H9 (cell line): ENCODE results near the gene MGME1. TPM values are rescaled to one million over a fixed set of nuclear protein-coding genes. Genes with fewer than 3 reads are reported as not detected.

Experiments
- DNase-seq: peaks from one replicate; pipeline ENCODE4 v3.0.0-alpha.2; 2017
- H2AFZ ChIP-seq: one replicate; pipeline ENCODE4 v1.6.1; 2013; ENCODE audit warnings: mild to moderate bottlenecking, low read length, control low read depth, moderate library complexity
- H2AK5ac ChIP-seq: 2 replicates; pipeline ENCODE4 v1.6.1; 2013; ENCODE audit warnings: low read length, control low read depth, mixed read lengths; ENCODE audit not compliant: insufficient read length
- H2BK120ac ChIP-seq: one replicate; pipeline ENCODE4 v1.6.1; 2013; ENCODE audit warnings: low read depth, mild to moderate bottlenecking, low read length, control low read depth, inconsistent platforms; ENCODE audit not compliant: poor library complexity, severe bottlenecking
- H2BK12ac ChIP-seq: 2 replicates; pipeline ENCODE4 v1.6.1; 2013; ENCODE audit warnings: low read length, control low read depth, mixed read lengths, low read depth; ENCODE audit not compliant: insufficient read length
- H2BK15ac ChIP-seq: 2 replicates; pipeline ENCODE4 v1.6.1; 2013; ENCODE audit warnings: low read depth, low read length, control low read depth
- H2BK20ac ChIP-seq: one replicate; pipeline ENCODE4 v1.6.1; 2013; ENCODE audit warnings: low read depth, mild to moderate bottlenecking, low read length, control low read depth, inconsistent platforms; ENCODE audit not compliant: poor library complexity, severe bottlenecking
- H2BK5ac ChIP-seq: 2 replicates; pipeline ENCODE4 v1.6.1; 2013; ENCODE audit warnings: low read length, control low read depth, mixed read lengths; ENCODE audit not compliant: insufficient read length
- H3K14ac ChIP-seq: 2 replicates; pipeline ENCODE4 v1.6.1; 2013; ENCODE audit warnings: low read length, control low read depth; ENCODE audit not compliant: insufficient read depth
- H3K18ac ChIP-seq: 2 replicates; pipeline ENCODE4 v1.6.1; 2013; ENCODE audit warnings: low read depth, mild to moderate bottlenecking, mixed read lengths, low read length, control low read depth; ENCODE audit not compliant: insufficient read length
- H3K23ac ChIP-seq: 2 replicates; pipeline ENCODE4 v1.6.1; 2013; ENCODE audit warnings: low read length, control low read depth, mixed read lengths, low read depth; ENCODE audit not compliant: insufficient read length
- H3K23me2 ChIP-seq: 2 replicates; pipeline ENCODE4 v1.6.1; 2013; ENCODE audit warnings: low read depth, mild to moderate bottlenecking, mixed read lengths, low read length, control low read depth; ENCODE audit not compliant: insufficient read length, poor library complexity, severe bottlenecking
- H3K27ac ChIP-seq: 2 replicates; pipeline ENCODE4 v1.5.1; 2013; ENCODE audit warnings: low read length, control low read depth, mixed read lengths, low read depth; ENCODE audit not compliant: insufficient read length
- H3K27me3 ChIP-seq: 2 replicates; pipeline ENCODE4 v1.6.1; 2013; ENCODE audit warnings: low read length, control low read depth, inconsistent platforms; ENCODE audit not compliant: insufficient read depth
- H3K4ac ChIP-seq: 2 replicates; pipeline ENCODE4 v1.6.1; 2013; ENCODE audit warnings: low read depth, mild to moderate bottlenecking, control low read depth, inconsistent platforms, low read length, moderate library complexity
- H3K4me1 ChIP-seq: 2 replicates; pipeline ENCODE4 v1.6.1; 2013; ENCODE audit warnings: low read length, control low read depth, inconsistent platforms; ENCODE audit not compliant: insufficient read depth
- H3K4me2 ChIP-seq: 2 replicates; pipeline ENCODE4 v1.6.1; 2013; ENCODE audit warnings: low read length, control low read depth, mixed read lengths; ENCODE audit not compliant: insufficient read length, insufficient read depth
- H3K56ac ChIP-seq: 2 replicates; pipeline ENCODE4 v1.6.1; 2013; ENCODE audit warnings: low read depth, mild to moderate bottlenecking, mixed read lengths, low read length, control low read depth; ENCODE audit not compliant: insufficient read length
- H3K79me1 ChIP-seq: 2 replicates; pipeline ENCODE4 v1.6.1; 2013; ENCODE audit warnings: low read depth, mild to moderate bottlenecking, moderate library complexity, low read length, control low read depth, inconsistent platforms; ENCODE audit not compliant: insufficient read depth, poor library complexity, severe bottlenecking
- H3K79me2 ChIP-seq: 2 replicates; pipeline ENCODE4 v1.6.1; 2013; ENCODE audit warnings: low read length, control low read depth, inconsistent platforms; ENCODE audit not compliant: insufficient read depth
- H3K9ac ChIP-seq: 2 replicates; pipeline ENCODE4 v1.6.1; 2013; ENCODE audit warnings: low read length, control low read depth, mixed read lengths; ENCODE audit not compliant: insufficient read length; ENCODE audit errors: extremely low read depth
- H3K9me3 ChIP-seq: one replicate; pipeline ENCODE4 v1.6.1; 2013; ENCODE audit warnings: low read depth, low read length, inconsistent platforms; ENCODE audit not compliant: control insufficient read depth
- H3T11ph ChIP-seq: one replicate; pipeline ENCODE4 v1.6.1; 2013; ENCODE audit warnings: mild to moderate bottlenecking, low read length, control low read depth, inconsistent platforms
- H4K20me1 ChIP-seq: one replicate; pipeline ENCODE4 v1.6.1; 2013; ENCODE audit not compliant: control insufficient read depth, insufficient read length, insufficient read depth
- H4K5ac ChIP-seq: 2 replicates; pipeline ENCODE4 v1.6.1; 2013; ENCODE audit warnings: low read depth, mild to moderate bottlenecking, mixed read lengths, low read length, control low read depth; ENCODE audit not compliant: insufficient read length
- H4K8ac ChIP-seq: replicated peaks from 2 replicates; pipeline ENCODE4 v1.6.1; 2013; ENCODE audit warnings: low read length, control low read depth, mixed read lengths, low read depth; ENCODE audit not compliant: insufficient read length
- H4K91ac ChIP-seq: 2 replicates; pipeline ENCODE4 v1.6.1; 2013; ENCODE audit warnings: low read depth, mild to moderate bottlenecking, moderate library complexity, mixed read lengths, low read length, control low read depth; ENCODE audit not compliant: insufficient read length
- H3K27ac Mint-ChIP-seq, 3 experiments: 2 replicates in 2 of 3; 3 replicates in 1 of 3; pipeline ENCODE4 v1.8.0; 2020 to 2021; ENCODE audit warnings: mixed read lengths in 3 of 3, mild to moderate bottlenecking in 1 of 3, moderate library complexity in 1 of 3
- H3K27me3 Mint-ChIP-seq: 2 replicates; pipeline ENCODE4 v1.8.0; 2021; ENCODE audit warnings: low read depth, mild to moderate bottlenecking, moderate library complexity, mixed read lengths
- H3K36me3 Mint-ChIP-seq, 3 experiments: 2 replicates in 2 of 3; 3 replicates in 1 of 3; pipeline ENCODE4 v1.8.0; 2020 to 2021; ENCODE audit warnings: low read depth in 3 of 3, mixed read lengths in 3 of 3; ENCODE audit not compliant: insufficient read depth in 1 of 3
- H3K4me1 Mint-ChIP-seq, 2 experiments: 2 replicates each; pipeline ENCODE4 v1.8.0; 2020; ENCODE audit warnings: mixed read lengths in 2 of 2
- H3K4me3 Mint-ChIP-seq, 2 experiments: 2 replicates in 1 of 2; 3 replicates in 1 of 2; pipeline ENCODE4 v1.8.0; 2020 to 2021; ENCODE audit warnings: mild to moderate bottlenecking in 2 of 2, mixed read lengths in 2 of 2, moderate library complexity in 1 of 2
- H3K9me3 Mint-ChIP-seq, 2 experiments: 2 replicates in 1 of 2; 3 replicates in 1 of 2; pipeline ENCODE4 v1.8.0; 2020; ENCODE audit warnings: mild to moderate bottlenecking in 2 of 2, mixed read lengths in 2 of 2, moderate library complexity in 1 of 2
- WGBS: extraction: QIAGEN DNeasy Blood & Tissue Kit; methylation state at CpG from one replicate; pipeline ENCODE4 v1.1.7; 2013; ENCODE audit warnings: missing lambda C conversion rate, low lambda C conversion rate, mixed read lengths; ENCODE audit not compliant: insufficient read length; ENCODE audit errors: extremely low coverage; 5-methylcytosine and 5-hydroxymethylcytosine counted together
- total RNA-seq: library from RNA; stranded (reverse); gene quantifications from 2 replicates; pipeline ENCODE4 v1.2.1, GENCODE V29; 2021
- TF ChIP-seq, protein P1 (sequence below): fragments of 200-600 bp; sonication (generic); conservative IDR thresholded peaks from 3 replicates; pipeline ENCODE4 v1.8.0; 2021; ENCODE audit warnings: antibody characterized with exemption, mild to moderate bottlenecking

MGME1 gene
- total RNA-seq, 1 experiment from 2014 or later = 48.9 TPM

DNA sequence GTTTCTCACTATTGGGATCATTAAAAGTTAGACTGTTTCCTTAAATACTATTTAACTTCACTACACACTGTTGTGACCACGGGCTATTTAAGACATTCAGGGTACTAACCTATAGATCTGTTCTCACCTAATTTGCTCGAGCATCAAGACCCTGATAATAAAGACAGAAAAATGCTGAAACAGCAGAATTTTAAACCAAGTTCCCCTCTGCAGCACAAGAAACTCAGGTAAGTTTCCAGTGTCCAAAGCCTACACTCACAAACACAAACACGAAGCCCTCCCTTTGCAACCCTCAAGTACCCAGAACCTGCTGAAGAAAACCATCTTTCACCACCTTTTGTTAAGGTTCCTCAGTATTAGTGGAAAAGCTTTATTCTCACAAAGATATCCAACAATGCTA is 4.2 kb upstream of the MGME1 start:
- Histone ChIP-seq H2BK20ac (no peak overlapping the region), H4K91ac (no peak overlapping the region), H3K18ac (no peak overlapping the region), H3K4me1 (peaks cover 6% of the 10 kb centered on the region; the same call in 1 of the 2 replicates), H3K27ac (no peak overlapping the region), H3K79me2 (peaks cover 84% of the 10 kb centered on the region), H3K23me2 (peaks cover 18% of the 10 kb centered on the region), H4K5ac (no peak overlapping the region), H2AFZ (no peak overlapping the region), H4K8ac (no peak overlapping the region), H3K14ac (no peak overlapping the region), H3K27me3 (no peaks in the 10 kb centered on the region), H3K9ac (peak overlapping the region; percentile 11), H3T11ph (no peak overlapping the region), H3K56ac (no peak overlapping the region), H2BK15ac (no peak overlapping the region), H4K20me1 (no peaks in the 10 kb centered on the region), H2BK120ac (no peak overlapping the region), H3K4ac (no peak overlapping the region), H3K4me2 (peak overlapping the region; percentile 96), H2AK5ac (no peak overlapping the region), H3K23ac (no peak overlapping the region), H2BK12ac (no peak overlapping the region), H3K79me1 (no peaks in the 10 kb centered on the region), H3K9me3 (no peaks in the 10 kb centered on the region), H2BK5ac (no peak overlapping the region)
- WGBS = no CpG with 5 or more reads among the region's 3 CpGs
- no peak for DNase-seq
- Mint-ChIP-seq H3K27ac (peak overlapping the region; percentile 14 to 87 (median 83); a peak in 5 of 7 replicates), H3K4me1 (peaks cover 67 to 73% of the 10 kb centered on the region in 2 experiments), H3K27me3 (0 out of 2 replicates have a peak, but pooled peaks cover 1% of the 10 kb centered on the region), H3K36me3 (peaks cover 38 to 66% (median 58%) of the 10 kb centered on the region in 3 experiments), H3K9me3 (peaks cover 0 to 5% of the 10 kb centered on the region in 2 experiments; a peak in 1 of 5 replicates), H3K4me3 (peak overlapping the region; percentile 83 to 84)
- TF ChIP-seq, protein P1, sequence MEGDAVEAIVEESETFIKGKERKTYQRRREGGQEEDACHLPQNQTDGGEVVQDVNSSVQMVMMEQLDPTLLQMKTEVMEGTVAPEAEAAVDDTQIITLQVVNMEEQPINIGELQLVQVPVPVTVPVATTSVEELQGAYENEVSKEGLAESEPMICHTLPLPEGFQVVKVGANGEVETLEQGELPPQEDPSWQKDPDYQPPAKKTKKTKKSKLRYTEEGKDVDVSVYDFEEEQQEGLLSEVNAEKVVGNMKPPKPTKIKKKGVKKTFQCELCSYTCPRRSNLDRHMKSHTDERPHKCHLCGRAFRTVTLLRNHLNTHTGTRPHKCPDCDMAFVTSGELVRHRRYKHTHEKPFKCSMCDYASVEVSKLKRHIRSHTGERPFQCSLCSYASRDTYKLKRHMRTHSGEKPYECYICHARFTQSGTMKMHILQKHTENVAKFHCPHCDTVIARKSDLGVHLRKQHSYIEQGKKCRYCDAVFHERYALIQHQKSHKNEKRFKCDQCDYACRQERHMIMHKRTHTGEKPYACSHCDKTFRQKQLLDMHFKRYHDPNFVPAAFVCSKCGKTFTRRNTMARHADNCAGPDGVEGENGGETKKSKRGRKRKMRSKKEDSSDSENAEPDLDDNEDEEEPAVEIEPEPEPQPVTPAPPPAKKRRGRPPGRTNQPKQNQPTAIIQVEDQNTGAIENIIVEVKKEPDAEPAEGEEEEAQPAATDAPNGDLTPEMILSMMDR = no peak
